Stimulated activated CD8-positive, alpha-beta memory T cell treated with anti-CD3 and anti-CD28 coated beads, Interleukin-4, amount 100 ng/mL, for 1 hour (primary cell): ENCODE results near the gene ZFP36L2.

Experiments used
- DNase-seq, 2 donors: peaks; one replicate each; pipeline ENCODE4 v3.0.0-alpha.2; 2020; ENCODE audit warnings: low read depth in 2 of 2, low spot score in 1 of 2

Gene ZFP36L2

DNA sequence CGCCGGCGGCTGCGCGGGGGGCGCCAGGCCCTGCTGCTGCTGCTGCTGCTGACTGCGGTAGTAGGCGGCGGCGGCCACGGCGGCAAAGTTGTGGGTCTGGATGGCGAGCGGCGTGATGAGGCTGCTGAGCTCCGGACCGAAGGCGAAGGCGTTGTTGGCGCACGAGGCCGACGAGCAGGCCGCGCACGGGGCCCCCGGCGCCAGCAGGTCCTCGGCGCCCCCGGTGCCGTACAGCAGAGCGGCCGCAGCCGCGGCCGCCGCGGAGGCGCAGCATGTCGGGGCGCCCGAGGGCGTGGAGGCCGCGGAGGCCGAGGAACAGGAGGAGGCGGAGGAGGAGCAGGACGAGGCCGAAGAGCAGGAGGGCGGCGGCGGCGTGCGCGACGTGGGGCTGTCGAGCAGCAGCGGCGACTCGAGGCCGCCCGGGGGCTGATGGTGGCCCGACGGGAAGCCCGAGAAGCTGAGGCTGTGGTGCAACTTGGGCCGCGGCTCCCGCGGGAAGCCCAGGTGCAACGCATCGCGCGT lies 1.8 kb downstream of the ZFP36L2 start:
- DNase-seq = no peak

DNA sequence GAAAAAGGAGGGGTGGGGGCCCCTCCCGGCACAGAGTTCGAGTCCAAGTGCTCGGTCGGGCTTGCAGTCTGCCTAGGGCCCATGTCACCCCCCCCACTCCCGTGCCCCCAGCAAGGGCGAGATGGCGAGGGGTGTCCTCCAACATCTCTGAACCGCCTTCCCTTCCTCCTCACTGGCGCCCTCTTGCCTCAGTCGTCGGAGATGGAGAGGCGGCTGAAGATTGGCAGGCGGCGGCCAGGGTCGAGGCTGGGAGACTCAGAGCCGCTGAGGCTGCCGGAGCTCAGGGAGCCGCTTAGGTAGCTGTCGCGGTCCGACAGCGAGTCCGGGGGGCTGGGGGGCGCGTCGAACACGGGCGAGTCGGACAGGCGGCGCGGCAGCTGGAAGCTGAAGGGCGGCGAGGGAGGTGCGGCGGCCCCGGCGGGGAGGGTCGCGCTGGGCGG lies 2.3 kb downstream of the ZFP36L2 start:
- peak; percentile 41 to 53 for DNase-seq

DNA sequence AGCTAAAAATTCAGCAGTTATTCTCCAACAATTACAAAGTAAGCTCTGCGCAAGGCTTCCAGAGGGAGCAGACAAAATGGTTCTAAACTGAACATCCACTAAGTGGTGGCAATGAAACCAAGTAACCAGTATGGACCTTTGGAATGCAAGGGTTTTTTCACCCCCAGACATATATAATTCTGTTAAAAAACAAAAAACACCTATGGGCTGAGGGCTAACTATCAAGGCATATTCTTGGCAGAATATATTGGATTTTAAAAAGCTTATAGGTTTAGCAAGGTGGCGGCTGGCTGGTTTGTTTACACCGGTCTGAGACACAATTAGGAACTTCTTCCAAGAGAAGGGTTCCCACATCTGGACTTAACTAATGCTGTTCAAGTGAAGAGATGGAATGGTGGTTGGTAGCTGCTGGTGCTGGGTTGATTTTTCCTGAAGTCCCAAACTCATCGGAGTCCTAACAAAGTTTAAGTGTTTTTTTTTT lies 2.8 kb downstream of the ZFP36L2 start:
- DNase-seq = no peak

DNA sequence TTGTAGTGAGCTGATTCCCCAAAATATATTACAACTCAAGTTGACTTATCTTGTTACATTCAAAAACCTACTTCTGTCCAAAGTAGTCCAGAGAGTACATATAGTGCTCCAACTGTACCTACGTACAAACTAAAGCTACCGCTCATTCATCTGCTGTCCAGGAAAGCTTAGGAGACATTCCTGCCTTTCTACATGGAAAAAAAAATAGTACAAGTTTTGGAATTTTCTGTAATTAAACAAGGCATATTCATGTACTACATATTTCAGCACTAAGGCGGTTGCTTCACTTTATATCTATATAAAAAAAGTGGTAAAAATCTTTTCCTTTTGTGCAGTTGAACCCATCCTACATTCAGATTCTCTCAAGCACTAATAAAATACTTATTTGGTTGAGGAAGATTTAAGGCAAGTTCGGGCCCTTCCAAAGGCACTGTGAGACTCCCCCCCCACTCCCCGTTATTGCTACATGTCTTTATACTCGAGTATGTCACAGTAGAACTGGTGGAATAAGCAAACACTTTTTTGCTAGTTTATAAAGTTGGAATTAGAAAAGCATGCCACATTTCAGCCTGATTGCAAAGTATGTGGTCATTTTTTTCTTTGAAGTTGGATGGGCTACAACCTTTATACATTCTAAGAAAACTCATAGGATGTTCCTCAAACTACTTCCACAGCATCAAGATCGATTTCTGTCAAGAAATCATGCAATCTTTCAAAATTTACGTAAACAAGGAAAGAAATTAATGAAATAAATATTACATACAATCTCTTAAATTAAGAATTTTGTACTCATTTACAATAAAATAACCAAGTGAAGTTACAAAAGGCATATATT lies 3.7 kb downstream of the ZFP36L2 start:
- no peak for DNase-seq

DNA sequence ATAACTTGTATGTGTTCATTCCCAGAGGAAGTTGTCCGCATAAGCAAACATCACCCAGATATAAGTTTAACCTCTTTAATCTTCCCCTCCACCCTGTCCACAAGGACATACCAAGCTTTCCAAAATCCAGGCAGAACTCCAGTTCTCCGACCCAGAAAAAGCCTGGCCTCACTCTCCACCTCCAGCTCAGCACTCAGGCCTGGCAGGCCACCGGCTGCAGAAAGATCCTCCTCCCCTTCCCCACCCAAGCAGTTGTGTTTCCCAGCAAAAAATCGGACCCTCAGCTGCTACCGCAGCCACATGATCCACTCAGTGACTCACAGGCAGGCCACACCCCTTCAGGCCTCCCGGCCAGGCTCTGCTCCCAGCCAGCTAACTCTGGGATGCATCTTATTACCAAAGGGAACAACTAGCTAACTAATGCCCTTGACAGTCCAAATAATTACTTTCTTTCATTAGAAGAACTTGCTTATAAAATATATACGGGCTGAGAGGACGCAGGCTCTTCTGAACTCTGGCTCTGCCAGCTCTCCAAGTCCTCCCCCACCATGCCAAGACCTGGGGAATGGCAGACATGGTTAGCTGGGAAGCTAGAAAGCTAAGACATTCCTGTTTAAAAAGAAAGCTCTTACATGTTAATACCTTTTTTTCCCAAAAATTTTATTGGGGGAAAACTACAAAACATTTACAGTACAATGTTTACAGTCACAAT lies 4.5 kb downstream of the ZFP36L2 start:
- DNase-seq = no peak

DNA sequence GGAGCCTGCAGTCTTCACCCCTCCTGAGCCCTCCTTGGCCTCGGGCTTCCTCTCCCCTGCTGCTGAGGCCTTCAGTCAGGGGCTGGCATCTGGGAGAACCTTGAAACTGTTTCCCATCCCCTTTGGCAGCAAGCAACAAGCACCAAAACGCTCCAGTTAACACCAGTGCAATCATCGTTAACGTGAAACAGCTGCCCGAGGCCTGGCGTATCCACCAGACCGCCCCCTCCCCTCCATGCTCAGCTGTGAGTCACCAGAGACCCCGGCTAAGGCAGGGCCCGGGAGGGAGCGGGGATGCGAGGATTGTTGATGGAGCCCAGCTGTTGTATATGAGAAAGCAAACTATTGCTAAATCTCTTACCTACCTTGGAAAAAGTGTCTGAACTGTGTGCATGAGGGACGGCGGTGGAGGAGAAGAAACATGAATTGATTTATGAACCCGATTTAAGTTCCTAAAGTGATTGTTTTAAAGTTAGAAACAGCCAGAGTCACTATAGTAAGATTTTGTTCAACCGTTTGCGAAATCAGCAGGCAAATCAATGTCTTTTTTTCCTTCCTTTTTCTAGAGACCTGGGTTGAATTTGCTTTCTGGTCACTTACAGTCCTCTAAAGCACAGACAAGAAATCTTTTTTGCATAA lies 5.2 kb downstream of the ZFP36L2 start:
- DNase-seq = no peak

DNA sequence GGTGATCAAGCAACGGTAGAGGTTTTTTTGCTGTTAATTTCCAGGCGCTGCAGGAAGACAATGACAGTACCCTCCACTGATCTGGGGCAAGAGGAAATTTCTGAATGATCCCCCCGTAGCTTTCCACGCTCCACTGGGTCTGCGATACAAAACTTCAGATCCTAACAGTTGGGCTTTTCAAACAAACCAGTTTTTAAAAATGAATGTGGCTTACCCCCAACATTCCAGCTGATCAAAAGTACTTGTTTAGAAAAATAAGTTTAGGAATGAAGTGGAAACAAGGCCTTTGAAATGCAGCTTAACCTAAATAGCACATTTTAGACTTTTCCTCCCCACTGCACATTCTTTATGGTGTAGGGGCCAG lies 5.7 kb downstream of the ZFP36L2 start:
- no peak for DNase-seq

DNA sequence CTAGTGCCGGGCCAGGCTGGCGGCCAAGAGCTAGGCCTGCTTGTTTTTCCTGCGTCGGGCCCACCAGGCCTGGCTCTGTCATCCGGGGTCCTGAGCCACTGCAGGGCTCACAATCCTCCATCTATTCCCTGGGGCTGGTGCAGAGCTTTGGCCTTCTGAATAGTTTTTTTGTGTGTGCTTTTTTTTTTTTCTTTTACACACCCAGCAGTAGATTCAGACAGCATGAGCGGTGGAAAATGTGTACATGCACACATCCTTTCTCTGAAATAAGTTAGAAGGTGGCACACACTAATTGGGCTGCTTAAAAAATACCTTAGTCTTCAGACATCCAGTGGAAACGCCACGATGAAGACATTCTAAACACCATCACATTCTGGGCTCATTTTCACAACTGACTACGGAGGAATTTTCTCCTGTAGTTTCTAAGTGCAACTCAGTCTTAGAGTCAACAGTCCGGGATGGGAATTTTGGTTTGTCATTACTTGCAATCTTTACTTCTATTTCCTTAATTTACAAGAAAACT lies 6.1 kb downstream of the ZFP36L2 start:
- DNase-seq = no peak

DNA sequence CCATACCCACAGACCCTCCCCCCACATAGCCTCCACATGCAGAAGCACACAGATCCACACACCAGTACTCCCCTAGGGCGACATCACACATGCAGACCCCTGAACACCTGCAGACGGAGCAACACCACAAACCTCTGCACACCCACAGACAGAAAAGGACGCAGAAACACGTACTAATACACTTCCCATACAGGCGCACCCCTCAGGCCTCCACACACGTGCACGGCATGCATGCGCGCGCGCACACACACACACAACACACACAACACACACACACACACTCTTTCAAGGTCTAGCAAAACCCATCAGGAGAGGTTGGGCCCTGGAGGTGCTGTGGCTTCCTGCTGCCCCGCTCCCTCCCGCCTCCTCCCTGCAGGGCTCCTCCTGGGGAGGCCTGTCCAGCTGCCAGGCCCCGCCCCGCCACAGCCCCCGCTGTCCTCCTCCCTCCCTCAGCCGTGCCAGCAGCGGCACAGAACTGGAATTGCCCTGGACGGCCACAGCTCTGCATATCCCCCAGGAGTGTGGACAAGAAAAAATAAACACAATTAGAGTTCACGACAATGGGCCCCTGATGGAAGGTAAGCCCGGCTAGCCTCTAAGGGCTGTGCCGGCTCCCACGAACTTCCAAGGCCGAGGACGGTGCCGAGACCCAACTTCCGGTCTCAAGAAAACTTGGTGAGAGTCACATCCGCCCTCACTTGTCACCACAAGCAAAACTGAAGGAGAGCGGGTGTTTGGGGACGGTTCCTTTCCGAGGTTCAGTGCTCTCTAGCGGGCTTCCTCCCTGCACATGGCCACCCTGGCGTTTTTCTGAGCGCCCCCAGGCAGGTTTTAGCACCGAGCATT lies 6.8 kb downstream of the ZFP36L2 start:
- DNase-seq = peak; percentile 47 to 52

DNA sequence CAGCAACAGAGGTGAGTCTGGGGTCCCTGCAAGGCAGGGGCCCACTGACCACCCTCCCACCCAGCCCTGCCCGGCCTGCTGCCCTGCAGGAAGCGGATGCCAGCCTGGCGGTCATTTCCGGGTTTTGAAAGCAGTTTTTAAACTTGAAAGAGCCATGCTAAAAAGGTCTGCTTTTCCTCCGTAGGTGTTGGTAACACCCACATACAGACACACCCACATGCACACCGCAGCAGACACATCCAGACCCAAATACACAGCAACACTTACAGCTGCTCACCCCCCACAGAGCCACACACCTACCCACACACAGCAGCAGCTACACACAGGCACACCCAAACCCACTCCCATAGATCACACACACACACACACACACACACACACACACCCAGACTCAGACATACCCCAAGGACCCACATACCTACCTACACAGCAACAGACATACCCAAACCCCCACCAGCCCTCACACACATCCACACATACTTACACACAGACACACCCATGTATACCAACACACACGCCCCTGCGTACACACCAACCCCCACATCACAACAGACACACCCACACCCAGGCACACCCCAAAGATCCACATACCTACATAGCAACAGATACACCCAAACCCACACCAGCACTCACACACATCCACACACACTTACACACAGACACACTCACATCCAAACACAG lies 7.6 kb downstream of the ZFP36L2 start:
- DNase-seq = peak; percentile 53 to 60

DNA sequence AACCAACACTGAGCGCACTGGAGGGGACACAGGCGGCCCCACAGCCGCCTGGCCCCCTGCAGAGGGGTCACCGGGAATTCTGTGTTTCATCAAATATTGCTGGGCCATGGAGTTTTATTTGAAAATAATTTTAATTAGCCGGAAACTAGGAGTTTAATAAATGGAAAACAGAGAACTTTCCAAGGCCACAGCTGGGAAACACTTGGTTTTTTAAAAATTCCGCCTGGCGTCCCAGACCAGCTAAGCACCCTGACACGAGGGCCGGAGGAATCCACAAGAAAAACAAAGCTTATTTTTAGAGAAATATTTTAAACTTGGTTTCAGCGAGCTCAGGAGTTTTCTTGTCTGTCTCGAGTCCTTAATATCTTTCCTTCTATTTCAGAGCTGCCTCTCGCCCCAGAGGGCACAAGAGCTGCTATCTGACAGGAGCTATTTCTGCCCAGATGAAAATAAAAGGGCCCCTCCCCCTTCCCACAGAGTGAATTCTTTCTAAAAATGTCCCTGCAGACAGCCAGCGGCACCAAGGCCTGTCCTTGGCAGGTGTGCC lies 8.2 kb downstream of the ZFP36L2 start:
- no peak for DNase-seq

DNA sequence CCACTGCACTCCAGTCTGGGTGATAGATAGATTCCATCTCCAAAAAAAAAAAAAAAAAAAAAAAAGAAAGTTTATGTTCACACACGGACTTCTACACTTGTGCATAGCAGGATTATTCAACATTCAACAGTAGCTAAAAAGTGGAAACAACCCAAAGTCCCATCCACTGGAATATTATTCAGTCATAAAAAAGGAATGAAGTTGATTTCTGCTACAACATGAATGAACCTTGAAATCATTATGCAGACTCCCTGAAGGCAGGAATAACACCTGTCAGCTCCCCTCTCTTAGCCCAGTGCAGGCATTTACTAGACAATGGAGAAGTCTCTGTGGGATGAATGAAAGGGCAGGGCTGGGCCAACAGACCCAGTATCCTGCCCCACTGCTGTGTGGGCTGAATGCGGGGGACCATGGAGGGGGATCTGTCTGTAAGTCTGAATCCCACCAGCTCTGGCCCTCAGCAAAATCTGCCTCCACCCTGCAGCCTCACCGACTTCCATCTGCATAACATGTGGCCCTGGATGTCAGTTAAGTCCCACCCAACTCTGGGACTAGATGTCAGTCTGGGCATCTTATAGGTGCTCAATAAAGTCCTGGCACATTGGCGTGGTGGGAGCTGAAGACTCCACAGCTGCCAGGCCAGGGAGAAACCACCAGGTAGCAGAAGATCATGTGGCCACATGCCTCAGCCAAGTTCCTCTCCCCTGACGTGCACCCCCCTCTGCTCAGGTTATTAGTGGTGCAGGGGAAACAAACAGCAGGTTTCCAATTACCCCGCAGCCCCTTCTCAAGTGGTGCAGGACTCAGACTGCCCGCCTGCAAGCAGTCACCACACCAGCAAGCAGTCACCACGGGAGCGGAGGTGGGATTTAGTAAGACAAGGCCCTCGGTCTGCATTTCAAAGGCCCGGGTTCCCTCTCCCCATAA lies 8.9 kb downstream of the ZFP36L2 start:
- DNase-seq = no peak

DNA sequence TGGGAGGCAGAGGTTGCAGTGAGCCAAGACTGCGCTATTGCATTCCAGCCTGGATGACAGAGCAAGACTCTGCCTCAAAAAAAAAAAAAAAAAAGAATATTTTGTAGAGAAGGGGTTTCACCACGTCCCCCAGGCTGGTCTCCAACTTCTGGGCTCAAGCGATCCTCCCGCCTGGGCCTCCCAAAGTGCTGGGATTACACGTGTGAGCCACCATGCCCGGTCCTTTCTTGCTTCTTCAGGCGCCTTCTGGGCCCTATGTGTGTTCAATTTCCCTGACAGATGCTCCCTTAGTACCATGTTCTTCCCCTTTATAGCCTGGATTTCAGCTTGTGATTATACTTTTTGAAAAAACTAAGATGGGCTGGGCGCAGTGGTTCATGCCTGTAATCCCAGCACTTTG lies 9.8 kb downstream of the ZFP36L2 start:
- no peak for DNase-seq

DNA sequence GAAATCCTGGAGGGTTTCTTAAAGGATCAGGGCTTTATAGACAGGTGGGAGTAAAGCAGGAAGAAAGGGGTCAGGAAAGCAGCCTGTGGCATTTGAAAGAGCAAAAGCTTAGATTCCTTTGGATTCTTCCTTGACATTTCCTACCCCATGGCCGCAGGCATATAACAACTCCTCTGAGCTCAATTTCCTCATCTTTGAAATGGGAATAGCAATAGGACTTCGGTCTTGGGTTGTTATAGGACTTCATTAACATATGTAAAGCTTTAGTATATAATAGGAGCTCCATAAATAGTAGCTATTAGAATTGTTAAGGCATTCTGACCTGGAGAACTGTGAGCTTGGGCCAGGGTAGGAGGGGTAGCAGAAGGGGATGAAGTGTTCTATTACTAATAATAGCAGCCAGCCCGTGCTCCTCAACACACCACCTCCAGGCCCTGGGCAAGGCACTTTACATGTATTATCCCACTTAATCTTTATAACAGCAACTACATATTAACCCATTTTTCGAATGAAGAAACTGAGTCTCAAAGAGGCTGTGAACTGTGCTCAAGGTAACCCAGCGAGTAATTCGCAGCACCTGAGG lies 10.6 kb downstream of the ZFP36L2 start:
- no peak for DNase-seq

DNA sequence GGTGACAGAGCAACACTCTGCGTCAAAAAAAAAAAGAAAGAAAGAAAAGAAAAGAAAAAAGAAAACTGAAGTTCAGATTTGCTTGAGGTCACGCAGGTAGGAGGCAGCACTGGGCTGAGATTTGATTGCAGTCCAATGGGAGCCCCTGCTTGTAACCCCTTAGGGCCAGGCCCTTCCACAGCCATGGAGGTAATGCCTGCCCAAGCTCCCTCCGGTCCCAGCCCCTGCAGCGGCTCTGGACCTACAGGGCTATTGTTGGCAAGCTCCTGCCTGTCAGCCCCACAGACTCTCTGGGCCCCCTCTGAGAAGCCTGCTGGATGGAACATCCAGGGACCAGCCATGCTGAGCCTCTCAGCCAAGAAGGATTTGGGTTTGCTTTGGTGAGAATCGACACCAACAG lies 12.2 kb downstream of the ZFP36L2 start:
- DNase-seq = no peak

DNA sequence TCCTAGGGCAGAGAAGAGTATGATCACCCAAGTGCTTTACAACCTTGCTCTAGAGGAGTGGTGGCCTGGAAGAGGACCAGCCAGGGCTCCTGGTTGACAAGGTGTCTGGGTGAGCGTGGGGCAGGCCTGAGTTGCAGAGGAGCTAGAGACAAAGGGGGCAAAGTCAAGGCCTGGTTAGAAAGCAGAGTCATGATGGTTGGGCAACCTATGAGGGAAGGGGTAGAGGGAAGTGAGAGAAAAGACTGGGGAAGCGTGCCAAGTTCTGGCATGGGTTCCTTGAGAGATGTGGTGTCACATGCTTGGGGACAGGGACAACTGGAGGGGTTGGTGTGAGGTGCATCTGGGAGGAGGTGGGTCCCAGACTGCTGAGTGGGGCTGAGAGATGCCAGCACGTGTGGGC lies 13.5 kb downstream of the ZFP36L2 start:
- no peak for DNase-seq

DNA sequence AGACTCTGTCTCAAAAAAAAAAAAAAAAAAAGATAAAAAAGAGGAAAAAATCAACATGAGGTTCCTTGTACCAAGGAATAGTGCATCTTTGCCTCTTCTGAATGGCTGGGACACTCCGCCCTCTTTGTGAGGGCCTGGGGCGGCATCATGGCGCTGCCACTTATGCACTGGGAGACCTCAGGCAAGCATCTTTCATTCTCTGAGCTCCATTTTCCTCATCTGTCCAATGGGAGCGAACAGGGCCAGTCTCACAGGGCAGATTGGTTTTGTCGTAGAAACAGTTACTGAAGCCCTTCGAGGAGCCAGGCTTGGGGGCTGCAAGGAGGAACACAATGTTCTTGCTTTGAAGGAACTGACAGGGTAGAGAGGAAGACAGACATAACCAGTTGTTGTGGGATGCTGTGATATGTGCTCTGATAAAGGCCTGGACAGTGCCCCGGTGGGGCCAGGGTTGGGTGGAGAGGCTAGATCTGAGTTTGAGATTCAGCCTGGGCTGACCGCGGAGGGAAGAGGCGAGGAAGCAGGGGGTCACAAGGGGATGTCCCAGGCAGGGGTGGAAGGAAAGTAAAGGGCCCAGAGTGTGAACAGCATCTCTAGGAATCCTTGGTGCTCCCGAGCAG lies 14.1 kb downstream of the ZFP36L2 start:
- DNase-seq = no peak
